22Rv1 (cell line): ENCODE data around the gene CELF4.
A peak's percentile ranks its signal among the peaks of the same experiment; 100 is the strongest.

Experiments used
- H3K27ac ChIP-seq: fragments of 450-650 bp; 2 replicates; pipeline ENCODE4 v1.5.1; 2017
- ZFX ChIP-seq: fragments of 450-650 bp; IDR thresholded peaks from 2 replicates; pipeline ENCODE4 v1.6.1; 2017; ENCODE audit warnings: antibody characterized with exemption, borderline replicate concordance
- TF ChIP-seq, protein P1 (sequence below): fragments of 450-650 bp; IDR thresholded peaks from 2 replicates; pipeline ENCODE4 v1.5.1; 2017; ENCODE audit warnings: mild to moderate bottlenecking

CELF4 gene

DNA sequence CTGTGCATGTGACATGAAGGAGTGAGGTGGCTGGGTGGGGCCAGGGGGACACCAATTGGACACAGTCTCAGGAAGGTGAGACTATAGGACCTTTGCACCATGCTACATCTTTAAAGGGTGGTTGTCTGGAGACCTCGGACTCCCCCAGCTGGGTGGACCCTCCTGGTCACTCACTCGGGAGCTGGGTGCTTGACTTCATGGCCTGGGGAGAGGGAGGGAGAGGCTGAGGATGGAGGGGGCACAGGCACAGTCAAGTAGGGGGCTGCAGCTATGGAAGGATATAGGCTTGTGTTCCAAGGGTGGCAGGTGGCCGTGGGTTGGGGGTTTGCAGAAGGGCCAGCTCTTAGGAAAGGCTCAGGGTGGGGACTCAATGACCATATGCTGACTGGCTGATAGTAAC is 7.1 kb upstream of the CELF4 start:
- TF ChIP-seq ZFX, result no peak
- TF ChIP-seq, protein P1, sequence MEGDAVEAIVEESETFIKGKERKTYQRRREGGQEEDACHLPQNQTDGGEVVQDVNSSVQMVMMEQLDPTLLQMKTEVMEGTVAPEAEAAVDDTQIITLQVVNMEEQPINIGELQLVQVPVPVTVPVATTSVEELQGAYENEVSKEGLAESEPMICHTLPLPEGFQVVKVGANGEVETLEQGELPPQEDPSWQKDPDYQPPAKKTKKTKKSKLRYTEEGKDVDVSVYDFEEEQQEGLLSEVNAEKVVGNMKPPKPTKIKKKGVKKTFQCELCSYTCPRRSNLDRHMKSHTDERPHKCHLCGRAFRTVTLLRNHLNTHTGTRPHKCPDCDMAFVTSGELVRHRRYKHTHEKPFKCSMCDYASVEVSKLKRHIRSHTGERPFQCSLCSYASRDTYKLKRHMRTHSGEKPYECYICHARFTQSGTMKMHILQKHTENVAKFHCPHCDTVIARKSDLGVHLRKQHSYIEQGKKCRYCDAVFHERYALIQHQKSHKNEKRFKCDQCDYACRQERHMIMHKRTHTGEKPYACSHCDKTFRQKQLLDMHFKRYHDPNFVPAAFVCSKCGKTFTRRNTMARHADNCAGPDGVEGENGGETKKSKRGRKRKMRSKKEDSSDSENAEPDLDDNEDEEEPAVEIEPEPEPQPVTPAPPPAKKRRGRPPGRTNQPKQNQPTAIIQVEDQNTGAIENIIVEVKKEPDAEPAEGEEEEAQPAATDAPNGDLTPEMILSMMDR, result no peak
- H3K27ac ChIP-seq, result no peak overlapping the region

DNA sequence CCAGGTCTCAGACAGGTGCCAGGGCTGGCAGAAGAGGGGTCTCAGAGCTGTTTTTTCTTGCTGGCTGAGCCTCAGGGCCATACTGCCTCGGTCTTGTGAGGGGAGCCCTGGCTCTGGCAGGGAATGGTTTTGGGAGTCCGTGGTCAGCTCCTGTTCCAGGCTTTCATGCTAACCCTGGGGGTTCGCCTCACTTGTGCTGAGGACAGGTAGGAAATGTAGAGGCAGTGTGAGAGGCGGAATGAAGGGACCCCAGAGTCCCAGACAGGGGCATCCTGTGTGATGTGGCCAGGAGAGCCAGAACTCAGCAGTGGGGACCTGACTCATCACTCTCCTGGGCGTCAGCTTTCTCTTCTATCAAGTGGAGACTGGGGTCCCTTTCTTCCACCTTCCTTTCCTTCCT is 5.7 kb upstream of the CELF4 start:
- no peak for TF ChIP-seq ZFX
- TF ChIP-seq, protein P1, result no peak

DNA sequence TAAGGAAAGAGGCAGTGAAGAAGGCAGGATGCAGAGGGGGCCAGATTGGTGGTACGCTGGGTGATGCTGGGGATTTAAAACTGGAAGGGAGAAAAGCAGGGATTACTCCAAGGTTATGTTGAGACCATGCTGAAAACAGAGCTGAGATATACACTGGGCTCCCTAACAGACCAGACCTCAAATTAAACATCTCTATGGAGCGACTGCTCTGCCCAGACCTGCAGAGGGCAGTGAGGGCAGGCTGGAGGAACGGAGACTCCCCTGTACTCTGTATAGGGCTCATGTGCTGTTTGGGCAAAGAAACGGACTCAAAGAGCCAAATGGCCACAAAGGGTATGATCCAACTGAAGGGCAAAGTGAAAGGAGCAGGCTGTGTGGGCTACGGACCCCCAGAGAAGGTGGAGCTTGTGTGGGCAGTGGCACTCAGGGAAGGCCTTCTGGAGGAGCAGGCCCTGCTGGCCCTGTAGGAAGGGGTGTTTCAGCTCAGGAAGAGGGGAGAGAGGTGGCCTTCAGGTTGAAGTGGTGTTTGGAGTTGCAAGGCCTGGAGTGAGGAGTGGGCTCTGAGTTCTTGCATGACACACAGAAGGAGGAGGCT is 4.8 kb upstream of the CELF4 start:
- H3K27ac ChIP-seq, result no peak overlapping the region
- TF ChIP-seq ZFX, result no peak
- TF ChIP-seq, protein P1, result no peak

More for the DNA sequence above, 5.7 kb upstream of the CELF4 start:
- no peak overlapping the region for H3K27ac ChIP-seq

DNA sequence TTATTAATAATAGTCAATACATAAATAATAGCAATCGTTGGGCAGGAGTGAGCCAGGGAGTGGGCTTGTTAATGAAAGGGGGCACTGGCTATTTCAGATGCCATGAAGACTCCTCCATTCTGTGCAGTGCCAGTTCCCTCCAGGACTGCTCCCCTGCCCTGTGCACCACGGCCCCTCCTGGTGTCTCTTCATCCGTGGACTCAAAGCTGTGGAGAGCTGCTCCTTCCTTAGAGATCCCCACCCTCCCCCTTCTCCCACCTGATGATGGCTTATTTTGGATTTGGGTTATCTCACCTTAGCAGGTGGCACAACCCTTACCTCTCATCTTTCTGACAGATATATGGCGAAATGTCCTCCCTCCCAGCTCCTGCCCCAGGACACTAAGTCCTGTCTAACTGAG is 3.1 kb upstream of the CELF4 start:
- TF ChIP-seq, protein P1, result no peak
- TF ChIP-seq ZFX, result no peak

DNA sequence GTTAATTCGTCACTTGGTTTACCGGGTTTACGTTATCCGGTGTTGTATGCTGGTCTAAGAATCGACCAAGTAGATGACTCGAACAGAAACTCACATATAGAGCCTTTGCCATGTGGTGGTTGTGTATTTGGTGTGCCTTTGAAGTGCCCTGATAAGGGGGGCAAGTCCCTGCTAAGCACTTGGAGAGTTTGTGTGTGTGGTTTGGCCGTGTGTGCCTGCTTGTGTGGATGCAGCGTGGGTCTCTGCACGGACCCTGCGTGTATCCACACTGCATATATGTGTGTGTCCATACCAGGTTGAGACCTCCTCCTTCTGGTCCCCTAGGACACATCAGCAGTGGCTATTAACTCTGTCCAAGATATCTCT is 2.4 kb upstream of the CELF4 start:
- H3K27ac ChIP-seq, result no peak overlapping the region
- no peak for TF ChIP-seq ZFX
- TF ChIP-seq, protein P1, result no peak

More for the DNA sequence above, 3.1 kb upstream of the CELF4 start:
- no peak overlapping the region for H3K27ac ChIP-seq

DNA sequence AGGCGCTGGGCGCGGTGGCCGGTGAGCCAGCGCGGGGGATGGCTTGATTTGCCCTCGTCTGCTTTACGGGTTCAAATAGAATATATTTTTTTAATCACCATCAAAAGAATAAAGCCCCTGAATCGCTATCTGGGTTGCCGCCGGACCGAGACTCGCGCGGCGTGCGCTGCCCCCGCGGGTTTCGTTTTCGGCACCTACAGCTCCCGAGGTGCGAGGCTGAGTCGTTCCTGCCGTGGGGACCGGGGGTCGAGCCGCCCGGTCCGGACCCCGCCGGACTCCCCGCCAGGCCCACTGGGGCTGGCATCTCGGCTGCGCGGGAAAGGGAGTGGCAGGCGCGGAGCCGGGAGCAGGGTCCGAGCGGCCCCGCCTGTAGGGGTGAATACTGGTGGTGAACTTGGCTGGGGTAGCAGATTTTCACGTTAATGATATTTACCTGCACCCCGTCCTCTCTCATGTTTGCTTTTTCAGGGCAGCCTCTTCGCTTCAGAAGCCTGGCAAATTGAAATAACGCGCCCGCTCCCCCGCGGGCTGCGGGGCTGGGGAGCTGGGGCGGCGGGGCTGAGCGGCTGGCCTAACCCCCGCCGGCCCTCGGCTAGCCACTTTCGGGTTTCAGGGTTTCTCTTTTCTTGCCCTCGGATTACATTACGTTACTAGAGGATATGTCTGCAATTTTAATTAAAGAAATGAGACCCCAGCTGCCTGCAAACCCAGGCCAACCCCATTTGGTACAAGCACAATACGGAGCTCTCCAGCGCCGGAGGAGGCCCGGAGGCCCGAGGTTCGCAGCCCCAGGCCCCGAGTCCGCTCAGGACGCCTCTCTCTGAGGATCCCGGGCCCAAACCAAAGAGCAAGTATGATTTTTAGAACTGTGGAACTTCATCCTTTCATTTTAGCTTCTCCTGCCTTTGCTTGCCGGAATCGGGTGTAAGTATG is 1.7 kb upstream of the CELF4 start:
- no peak for TF ChIP-seq ZFX
- TF ChIP-seq, protein P1, result no peak

DNA sequence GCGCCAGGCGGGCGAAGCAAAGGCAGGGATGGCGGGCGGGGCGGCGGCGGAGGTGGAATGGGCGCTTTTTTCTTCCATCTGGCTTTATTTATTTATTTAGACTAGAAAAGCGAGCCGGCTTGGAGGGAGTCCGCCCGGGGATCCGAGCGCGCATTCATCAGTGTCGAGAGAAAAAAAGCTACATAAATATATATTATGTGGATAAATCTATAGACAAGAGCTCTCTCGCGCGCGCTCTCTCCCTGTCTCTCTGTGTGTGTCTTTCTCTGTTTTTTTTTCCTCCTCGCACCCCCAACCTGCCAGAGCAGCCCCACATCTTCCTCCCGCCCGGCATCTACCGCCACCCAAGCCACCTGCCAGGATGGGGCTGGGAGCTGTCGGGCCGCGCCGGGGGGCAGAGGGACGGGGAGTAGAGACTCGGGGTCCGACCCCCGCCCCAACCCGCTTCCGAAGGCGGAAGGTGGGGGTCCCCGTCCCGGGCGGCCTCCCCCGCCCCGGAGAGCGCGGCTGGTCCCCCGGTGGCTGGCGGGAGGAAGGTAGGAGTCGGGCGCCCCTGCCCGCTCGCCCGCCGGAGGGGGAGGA is 972 bp upstream of the CELF4 start:
- peak overlapping the region; percentile 73 for H3K27ac ChIP-seq
- TF ChIP-seq, protein P1, result no peak
- TF ChIP-seq ZFX, result no peak

More for the DNA sequence above, 1.7 kb upstream of the CELF4 start:
- H3K27ac ChIP-seq, result no peak overlapping the region
